Mucosa of gallbladder (tissue), 1 donor: ENCODE measurements around the gene DIP2A. TPM values are rescaled to one million over a fixed set of nuclear protein-coding genes. Genes with fewer than 3 reads are reported as not detected.
"Not testable (repeated sequence)": the region's sequence is repeated elsewhere in the genome, so short reads cannot be mapped to it uniquely, and the experiment has no call there.

Experiments used
- DNase-seq: peaks from one replicate; pipeline ENCODE4 v3.0.0-alpha.2; 2020; ENCODE audit warnings: low spot score
- total RNA-seq: library from RNA; stranded (reverse); gene quantifications from one replicate; pipeline ENCODE4 v1.2.1, GENCODE V29; 2021
- donor health status: DM: no; HTN: no; CAD: no.

DIP2A gene
- total RNA-seq, 1 donor from 2014 or later, result 42.5 TPM

DNA sequence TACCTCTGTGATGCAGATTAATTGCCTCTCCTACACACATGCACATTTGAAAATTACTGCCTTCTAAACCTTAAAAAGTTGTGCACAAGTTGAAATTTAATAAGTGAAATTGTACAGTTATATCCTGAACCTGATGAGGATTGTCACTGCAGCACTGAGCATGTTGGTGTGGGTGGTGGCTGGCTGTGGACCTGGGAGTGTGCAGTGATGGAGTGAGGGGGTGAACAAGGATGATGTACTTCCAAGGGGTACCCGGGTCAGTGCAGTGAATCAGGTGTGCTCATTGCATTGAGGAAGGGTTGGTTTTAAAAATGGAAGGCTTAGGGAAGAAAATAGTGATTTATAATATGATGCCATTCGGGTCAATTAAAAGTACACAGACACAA is 24.1 kb downstream of the DIP2A start:
- DNase-seq, result no peak

DNA sequence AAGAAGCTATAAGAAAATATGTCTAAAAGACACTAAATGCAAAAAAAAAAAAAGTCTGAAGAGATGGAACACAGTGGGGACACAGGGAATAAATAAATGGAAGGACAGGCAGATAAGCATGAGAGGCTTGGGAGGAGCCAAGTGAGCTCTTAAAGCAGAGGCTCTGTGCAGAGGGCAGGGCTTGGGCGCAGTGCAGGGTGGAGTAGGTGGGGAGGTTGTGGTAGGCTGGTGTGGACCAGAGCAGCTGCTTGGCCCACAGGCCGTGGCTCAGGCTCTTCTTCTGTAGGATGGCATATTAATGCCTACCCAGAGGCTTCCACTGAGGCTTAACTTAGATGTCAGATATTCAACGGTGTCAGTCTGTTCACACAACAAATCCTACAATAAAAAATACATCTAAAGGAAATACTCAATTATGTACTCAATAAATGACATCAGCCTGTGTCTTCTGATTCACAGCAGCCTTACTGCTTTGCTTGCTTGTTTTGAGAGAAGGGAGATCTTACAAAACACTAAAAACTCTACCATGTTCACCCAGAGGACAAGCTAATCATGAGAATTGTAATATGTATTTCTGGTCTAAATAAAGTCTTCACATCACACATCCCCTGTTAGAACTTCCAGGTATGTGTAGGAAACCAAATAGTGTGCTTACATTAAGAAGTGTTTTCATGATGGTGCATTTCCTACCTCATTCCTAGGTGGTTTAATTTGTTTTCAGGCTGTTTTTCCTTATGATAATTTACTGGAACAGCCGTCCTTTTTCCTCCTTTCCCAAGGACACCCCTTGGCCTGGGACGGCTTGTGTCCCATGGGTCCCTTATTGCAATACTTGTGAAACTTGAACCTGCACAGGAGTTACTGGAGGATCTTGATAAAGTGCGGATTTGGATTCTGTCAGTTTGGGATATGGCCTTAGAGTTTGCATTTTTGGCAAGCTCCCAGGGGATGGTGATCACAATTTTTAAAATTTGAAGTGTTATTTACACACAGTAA is 24.9 kb downstream of the DIP2A start:
- DNase-seq, result no peak

DNA sequence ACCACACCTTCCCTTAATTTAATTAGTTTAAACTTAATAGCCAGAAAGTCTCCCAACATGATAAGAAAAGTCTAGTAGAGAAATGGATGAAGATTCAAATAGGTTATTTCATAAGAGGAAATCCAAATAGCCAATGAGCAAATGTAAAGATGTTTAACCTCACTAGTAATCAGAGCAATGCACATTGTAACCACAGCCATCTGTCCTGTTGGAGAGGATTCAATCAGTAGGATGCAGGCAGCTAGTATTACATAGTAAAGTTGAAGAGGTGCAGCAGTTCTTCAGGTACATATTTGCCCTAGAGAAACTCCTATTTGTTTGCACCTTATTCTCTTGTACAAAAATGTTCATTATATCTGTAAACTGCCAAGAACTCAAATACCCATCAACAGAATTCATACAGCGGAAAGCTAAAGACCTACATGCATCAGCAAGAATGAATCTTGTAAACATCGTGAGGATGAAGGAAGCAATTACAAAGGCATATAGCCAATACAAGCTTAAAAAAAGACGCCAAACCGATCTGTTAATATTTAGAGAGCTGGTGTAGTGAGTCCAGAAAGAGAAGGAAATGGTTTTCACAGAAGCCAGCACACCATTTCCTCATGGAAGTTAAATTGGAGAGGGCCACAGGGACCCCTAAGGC is 27.9 kb downstream of the DIP2A start:
- no peak for DNase-seq

DNA sequence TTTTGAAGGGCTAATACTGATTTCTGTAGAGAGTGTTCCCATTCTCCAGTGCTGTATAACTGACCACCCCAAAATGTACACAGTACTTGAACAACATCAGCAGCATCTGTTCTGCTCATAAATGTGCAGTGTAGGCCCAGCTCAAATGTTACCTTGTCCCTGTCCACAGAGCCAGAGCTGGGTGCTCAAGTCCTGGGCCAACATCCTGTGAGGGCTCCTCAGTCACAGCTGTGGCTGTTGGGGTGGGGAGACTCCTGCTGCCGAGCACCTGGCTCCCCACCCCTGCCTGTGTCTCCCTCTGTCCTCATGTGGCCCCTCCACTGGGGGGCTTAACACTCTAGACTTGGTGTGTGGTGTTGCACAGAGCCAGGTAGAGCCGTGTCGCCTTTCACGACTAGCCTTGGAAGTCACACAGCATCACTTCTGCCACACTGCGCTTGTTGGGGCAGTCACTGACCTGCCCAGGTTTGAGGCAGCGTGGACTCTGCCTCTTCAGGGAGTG is 30.5 kb downstream of the DIP2A start:
- DNase-seq, result no peak

DNA sequence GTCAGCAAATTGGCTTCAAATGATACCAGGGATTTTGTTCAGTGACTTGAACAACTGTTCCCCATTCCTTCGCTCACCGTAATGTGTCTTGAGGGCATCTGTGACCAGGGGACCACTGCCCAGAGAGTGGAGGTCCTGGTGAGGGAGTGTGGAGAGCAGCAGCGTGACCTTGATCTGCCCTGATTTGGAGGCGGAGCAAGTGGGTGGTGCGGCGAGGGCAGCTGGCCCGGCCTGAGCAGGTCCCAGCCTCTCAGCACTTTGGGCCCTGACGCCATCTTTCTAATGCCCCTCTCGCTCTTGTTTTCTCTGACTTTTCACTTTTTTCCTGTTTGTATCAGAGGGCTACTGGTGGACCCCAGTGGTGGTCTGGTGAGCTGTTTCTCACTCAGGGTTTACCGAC is 31.1 kb downstream of the DIP2A start:
- DNase-seq, result no peak

DNA sequence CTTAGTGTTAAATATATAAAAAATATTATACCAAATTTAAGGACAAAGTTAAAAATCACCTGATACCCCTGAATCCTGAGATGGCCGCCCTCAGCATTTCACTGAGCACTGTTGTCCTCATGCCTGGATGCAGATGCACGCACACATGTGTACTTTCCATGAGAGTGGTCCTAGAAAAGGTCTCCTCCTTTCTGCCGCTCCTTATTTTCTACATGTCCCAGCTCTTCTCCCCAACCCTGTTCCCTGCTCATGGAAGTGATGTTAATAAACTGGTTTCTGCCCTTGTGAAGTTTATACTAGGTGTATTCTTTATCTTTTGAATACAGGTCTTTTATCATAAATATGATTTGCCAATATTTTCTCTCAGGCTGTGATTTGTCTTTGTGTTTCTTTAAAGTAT is 32.9 kb downstream of the DIP2A start:
- DNase-seq, result no peak

DNA sequence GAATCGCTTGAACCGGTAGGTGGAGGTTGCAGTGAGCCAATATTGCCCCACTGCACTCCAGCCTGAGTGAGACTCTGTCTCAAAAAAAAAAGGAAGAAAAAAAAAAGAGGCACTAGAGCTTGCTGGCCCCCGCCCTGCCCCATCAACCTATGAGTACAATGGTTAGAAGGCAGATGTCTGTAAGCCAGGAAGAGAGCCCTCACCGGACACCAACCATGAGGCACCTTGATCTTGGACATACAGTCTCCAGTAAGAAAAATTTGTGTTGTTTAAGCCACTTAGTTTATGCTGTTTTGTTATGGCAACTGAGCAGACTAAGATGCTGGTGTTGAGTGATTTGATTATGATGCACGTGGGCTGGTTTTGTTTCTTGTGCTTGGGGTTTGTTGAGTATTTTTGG is 34.2 kb downstream of the DIP2A start:
- DNase-seq, result no peak

DNA sequence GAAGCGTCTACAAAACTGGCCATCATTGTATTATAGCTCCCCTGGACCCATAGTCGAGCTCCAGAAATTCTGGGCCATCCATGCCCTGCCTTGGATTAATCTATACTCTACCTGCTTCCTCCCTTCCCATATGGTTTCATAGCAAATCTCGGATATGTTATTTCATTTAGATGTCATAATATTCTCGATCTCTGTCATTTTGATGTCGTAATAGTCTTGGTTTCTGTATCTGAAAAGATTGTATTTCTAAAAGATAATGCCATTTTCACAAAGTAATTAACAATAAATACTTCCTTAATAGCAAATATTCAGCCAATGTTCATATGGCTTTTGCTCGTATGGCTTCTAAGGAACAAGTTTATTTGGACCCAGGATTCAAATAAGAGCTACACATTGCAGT is 35.1 kb downstream of the DIP2A start:
- DNase-seq, result no peak

DNA sequence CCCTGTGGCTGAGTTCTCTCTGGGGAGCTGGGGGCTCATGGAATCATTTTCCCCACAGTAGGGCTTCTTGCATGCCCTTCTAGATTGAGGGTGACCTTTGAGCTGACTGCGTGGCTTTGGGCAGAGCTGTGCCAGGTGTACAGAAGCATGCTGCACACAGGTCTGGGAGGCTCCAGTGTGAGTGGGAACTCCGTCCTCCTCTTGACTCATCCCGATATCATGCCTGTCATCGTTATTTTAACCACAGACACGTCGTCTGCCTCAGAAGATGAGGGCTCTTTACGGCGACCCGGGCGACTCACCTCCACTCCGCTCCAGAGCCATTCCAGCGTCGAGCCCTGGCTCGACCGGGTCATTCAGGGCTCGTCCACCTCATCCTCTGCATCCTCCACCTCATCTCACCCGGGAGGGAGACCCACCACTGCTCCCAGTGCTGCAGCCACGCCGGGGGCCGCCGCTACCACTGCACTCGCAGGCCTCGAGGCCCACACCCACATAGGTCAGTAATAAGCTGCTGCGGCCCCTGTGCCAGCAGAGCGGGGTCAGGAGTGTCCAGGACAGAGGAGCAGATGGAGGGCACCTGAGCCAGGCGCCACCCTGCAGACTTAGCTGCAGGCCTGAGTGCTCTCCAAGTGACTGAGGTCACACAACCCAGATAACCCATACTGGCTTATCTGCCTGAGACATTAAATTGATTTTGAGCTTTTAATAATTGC is 39.8 kb downstream of the DIP2A start:
- no peak for DNase-seq

DNA sequence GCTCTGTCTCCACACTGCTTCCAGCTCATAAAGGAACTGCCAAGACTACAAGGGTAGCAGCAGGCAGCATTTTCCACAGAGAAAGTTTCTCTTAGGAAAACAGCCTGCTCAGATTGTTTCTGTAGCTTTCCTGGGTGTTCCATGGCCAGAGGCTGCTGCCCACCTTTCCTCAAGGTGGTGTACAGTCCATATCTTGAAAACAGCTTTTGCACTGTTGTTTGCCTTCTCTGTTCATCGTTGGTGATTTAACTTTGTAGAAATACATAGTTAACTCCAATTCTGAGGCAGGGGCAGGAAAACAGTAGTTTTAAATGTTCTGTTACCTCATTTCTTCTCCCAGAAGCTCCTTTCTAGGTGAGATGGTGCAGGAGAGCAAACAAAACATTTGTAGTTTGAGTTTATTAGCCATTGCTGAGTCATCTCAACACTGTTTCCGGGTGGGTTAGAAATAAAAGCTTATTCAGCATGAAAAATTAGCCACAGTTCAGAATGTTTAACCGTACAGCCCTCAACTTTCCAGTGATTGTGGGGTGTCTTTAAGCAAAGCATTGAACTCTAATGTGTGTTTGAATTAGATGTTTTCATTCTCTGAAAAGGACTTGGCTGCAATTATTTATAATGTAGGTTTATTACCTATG is 41.7 kb downstream of the DIP2A start:
- DNase-seq, result no peak

DNA sequence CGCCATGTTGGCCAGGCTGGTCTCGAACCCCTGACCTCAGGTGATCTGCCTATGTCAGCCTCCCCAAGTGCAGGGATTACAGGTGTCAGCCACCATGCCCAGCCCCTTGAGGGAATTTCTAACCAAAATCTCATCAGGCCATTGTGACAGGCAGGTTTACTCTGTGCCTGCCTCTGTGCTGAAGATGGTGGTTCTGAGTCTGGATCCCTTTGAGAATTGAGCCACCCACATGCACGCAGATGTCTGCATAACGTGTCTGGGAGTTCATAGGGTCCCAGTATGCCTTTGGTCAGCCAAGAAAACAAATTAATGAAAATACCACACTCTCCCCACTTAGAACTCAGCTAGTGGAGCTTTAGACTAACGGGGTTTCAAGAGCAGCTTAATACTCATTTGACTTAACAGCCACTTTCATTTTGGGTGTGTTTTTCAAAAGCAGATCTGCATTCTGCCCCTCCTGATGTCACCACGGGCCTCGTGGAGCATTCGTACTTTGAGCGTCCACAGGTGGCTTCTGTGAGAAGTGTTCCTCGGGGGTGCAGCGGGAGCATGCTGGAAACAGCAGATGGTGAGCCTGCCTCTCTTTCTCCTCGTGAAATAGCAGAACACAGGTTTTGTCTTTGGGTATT is 45.3 kb downstream of the DIP2A start:
- no peak for DNase-seq

DNA sequence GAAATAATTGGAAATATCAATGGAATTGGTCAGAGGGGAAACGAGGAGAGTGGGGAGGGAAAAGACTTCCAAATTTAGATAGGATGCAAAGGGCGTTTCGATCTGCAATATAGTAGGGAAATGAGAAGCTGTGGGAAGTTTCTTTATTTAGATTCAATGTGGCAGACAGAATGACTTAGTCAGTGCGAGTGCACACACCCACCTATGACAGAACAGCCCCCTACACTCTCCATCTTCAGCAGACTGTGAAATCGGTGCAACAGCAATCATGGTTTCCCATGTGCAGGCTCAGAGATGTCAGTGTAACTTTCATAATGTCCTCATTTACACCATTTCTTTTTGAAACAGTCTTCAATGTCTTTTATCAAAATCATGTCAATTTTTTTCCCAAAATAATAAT is 46.0 kb downstream of the DIP2A start:
- no peak for DNase-seq

DNA sequence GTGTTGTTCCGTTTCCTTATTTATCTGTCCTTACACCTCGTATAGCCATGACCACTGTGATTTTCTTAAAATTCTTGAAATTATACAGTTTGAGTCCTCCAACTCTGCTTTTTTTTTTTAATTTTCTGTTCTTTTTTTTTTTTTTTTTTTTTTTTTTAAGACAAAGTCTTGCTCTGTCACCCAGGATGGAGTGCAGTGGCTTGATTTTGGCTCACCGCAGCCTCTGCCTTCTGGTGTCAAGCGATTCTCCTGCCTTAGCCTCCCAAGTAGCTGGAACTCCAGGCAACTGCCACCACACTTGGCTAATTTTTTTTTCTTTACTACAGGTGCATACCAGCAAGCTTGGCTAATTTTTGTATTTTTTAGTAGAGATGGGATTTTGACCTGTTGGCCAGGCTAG is 48.9 kb downstream of the DIP2A start:
- no peak for DNase-seq

DNA sequence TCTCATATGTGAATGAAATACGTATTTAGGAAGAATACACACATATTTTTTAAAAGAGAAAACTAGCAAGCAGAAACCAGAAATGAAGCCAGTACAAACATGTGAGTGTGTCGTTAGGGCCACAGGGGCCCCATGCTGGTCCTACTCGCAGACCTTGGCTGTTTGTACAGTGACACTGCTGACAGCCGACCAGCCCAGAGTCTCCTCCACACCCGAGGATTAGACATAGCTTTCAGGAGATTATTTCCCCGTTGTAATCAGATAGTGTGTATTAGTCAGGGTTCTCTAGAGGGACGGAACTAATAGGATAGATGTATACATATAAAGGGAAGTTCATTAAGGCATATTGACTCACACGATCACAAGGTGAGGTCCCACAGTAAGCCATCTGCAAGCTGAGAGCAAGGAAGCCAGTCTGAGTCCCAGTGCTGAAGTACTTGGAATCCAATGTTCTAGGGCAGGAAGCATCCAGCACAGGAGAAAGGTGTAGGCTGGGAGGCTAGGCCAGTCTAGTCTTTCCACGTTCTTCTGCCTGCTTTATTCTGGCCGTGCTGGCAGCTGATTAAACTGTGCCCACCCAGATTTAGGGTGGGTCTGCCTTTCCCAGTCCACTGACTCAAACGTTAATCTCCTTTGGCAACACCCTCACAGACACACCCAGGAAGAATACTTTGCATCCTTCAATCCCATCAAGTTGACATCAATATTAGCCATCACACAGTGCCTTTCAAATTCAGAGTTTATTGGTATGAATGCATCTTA is 51.2 kb downstream of the DIP2A start:
- DNase-seq, result peak; percentile 24

DNA sequence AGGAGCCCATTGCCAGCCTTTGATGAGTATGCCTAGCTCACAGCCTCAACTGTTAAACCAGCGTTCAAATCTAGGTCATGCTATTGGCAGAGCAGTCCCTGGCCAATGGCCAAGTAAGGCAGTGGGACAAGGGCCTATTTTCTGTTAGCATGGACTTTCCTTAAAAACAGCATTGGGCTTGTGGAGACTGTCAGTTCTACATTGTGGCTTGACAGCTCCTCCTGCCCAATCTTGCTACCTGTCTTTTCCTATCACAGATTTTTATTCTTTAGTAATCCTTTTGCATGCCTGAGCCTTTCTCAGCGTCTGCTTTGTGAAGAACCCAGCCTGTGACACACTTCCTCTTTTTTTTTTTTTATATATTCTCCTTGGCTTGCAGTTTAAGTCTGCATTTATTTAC is 56.4 kb downstream of the DIP2A start:
- DNase-seq, result peak; percentile 46

DNA sequence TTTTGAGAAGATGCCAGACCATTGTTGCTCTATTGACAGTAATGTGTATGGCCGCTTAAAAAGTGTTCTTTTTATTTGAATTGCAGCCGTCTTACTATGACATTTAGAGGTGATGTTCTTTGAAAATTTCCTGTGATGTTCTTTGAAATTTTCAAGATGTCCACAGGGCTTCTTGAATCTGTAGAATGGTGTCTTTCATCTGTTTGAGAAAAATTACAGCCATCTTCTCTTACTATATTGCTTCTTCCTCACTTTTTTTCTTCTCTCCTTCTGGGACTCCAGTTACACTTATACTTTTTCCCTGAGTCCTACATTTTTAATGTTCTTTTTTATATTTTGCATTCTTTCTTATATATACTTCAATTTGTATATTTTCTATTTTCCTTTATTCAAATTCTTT is 57.4 kb downstream of the DIP2A start:
- DNase-seq, result no peak

DNA sequence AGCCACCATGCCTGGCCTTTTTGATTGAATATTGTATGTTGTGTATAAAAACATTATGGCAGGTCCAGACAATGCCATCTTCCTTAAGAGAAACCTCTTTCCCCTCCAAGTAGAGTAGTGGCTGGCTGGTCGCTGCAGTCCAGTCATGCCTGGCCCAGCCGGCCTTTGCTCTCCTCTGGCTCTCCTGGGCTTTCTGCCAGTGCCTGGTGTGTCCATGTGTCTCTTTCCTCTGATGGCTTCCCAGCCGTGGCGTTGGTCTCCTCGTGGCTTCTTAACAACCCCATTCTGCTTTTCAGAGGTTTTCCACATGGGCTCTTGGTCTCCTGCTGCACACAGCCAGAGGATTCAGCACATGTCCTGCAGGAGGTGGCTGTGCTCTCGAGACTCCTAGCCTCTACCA is 58.7 kb downstream of the DIP2A start:
- DNase-seq, result no peak

DNA sequence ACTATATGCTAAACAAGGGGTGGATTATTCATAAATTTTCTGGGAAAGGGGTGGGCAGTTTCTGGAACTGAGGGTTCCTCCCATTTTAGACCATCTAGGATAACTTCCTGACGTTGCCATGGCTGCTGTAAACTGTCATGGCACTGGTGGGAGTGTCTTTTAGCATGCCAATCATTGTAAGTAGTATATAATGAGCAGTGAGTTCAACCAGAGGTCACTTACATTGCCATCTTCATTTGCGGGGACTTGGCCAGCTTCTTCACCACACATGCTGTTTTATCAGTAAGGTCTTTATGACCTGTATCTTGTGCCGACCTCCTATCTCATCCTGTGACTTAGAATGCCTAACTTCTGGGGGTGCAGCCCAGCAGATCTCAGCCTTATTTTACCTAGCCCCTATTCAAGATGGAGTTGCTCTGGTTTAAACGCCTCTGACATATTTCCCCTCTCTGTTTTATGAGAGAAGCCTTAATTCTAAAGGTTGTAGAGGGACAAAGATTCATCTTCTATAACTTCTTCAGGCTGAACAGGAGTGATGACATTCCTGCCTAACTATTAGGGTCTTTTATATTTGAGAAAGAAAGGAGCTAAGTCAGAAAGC is 60.4 kb downstream of the DIP2A start:
- DNase-seq, result no peak

DNA sequence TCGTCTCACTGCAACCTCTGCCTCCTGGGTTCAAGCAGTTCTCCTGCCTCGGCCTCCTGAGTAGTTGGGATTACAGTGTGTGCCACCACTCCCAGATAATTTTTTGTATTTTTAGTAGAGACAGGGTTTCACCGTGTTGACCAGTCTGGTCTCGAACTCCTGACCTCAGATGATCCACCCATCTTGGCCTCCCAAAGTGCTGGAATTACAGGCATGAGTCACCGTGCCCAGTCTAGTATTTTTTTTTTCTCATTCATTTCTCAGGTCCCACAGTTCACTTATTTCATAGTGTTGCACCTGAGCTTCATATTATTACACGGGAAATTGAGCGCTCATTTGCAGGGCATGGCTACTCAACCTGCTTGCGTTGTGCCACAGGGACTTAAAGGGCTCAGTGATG is 68.7 kb downstream of the DIP2A start:
- DNase-seq, result not testable (repeated sequence)

DNA sequence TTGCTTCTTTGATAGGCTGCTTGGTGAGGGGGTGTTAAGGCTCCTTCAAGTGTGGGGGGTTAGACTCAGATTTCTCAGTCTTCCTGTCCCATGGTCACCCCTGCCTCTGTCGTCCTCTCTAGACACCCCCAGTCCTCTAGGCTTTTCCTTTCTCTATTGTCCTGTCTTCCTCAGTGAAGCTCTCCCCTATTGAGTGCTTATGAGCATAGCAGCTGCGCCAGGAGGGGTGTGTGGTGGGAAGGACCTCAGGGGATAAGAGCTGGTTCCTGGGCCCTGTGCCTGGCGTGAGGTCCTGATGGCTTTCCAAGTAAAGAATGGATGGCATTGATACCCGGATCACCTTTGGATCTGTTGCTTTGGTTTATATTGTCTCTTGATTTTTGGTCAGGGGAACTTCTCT is 69.1 kb downstream of the DIP2A start:
- no peak for DNase-seq
